K562 (cell line): Measurements from ENCODE around the gene AQR. TPM values are rescaled to one million over a fixed set of nuclear protein-coding genes. Genes with fewer than 3 reads are reported as not detected.

Experiments used
- HBP1 ChIP-seq: fragments of 450-650 bp; formaldehyde crosslinking; IDR thresholded peaks from 2 replicates; pipeline ENCODE4 v1.4.0; 2022; ENCODE audit warnings: missing genetic modification characterization
- MAFG ChIP-seq: fragments of 450-650 bp; conservative IDR thresholded peaks from 2 replicates; pipeline ENCODE4 v1.6.1; 2016; ENCODE audit warnings: missing genetic modification characterization, missing compliant biosample characterization
- MGA ChIP-seq: fragments of 450-650 bp; IDR thresholded peaks from 2 replicates; pipeline ENCODE4 v1.6.1; 2016; ENCODE audit warnings: mild to moderate bottlenecking, moderate library complexity
- ZBTB11 ChIP-seq, 3 experiments: fragments of 200-800 bp in 1 of 3; fragments of 250-450 bp in 1 of 3; fragments of 450-650 bp in 1 of 3; sonication (Bioruptor Pico) in 1 of 3; sonication (Bioruptor generic) in 1 of 3; formaldehyde crosslinking in 1 of 3; IDR thresholded peaks; 2 replicates each; pipeline versions ENCODE4 v1.6.1 to v1.8.0; 2016 to 2022; ENCODE audit warnings: mild to moderate bottlenecking in 2 of 3, missing genetic modification characterization in 2 of 3, missing compliant biosample characterization in 1 of 3, moderate library complexity in 1 of 3
- ZNF140 ChIP-seq: fragments of 250-450 bp; sonication (Bioruptor Pico); IDR thresholded peaks from 2 replicates; pipeline ENCODE4 v1.8.0; 2021; ENCODE audit warnings: moderate library complexity, mild to moderate bottlenecking, inconsistent platforms
- ZNF23 ChIP-seq: fragments of 250-450 bp; sonication (Bioruptor Pico); IDR thresholded peaks from 2 replicates; pipeline ENCODE4 v1.4.0; 2020; ENCODE audit warnings: mild to moderate bottlenecking
- ZZZ3 ChIP-seq: fragments of 450-650 bp; IDR thresholded peaks from 2 replicates; pipeline ENCODE4 v1.6.1; 2016; ENCODE audit warnings: antibody characterized with exemption, mild to moderate bottlenecking, moderate library complexity
- polyA plus RNA-seq, 8 experiments: library from polyadenylated mRNA; depleted of rRNA in 4 of 8; stranded (reverse) in 5 of 8; unstranded in 3 of 8; fragments of >200 nt; fragmentation: Nextera tagmentation in 2 of 8; fragmentation: Illumina TruSeq in 1 of 8; extraction: Ambion mirVana in 2 of 8; extraction: Trizol in 1 of 8; gene quantifications; 2 replicates each; pipeline versions ENCODE4 v1.2.1 to v1.2.3, GENCODE V29; 2011 to 2014; ENCODE audit warnings: inconsistent platforms in 1 of 8, missing spikeins in 1 of 8
- total RNA-seq, 7 experiments: library from RNA; depleted of rRNA in 6 of 7; stranded (reverse); fragments of >200 nt in 6 of 7; fragmentation: Illumina TruSeq in 2 of 7; extraction: Trizol in 2 of 7; gene quantifications; 2 replicates each; pipeline versions ENCODE4 v1.2.1 to v1.2.3, GENCODE V29; 2011 to 2021; ENCODE audit warnings: low replicate concordance in 1 of 7
- TF ChIP-seq, protein P1 (sequence below): fragments of 450-650 bp; conservative IDR thresholded peaks from 2 replicates; pipeline ENCODE4 v1.6.1; 2016; ENCODE audit warnings: missing genetic modification characterization, low read depth, mild to moderate bottlenecking, control low read depth, missing compliant biosample characterization

AQR gene
- total and polyA plus RNA-seq, 9 of the 15 experiments (the other 6 are each of a cell fraction or from before 2014, with no cell fraction given) = 22.0 to 62.9 (median 39.3) TPM

DNA sequence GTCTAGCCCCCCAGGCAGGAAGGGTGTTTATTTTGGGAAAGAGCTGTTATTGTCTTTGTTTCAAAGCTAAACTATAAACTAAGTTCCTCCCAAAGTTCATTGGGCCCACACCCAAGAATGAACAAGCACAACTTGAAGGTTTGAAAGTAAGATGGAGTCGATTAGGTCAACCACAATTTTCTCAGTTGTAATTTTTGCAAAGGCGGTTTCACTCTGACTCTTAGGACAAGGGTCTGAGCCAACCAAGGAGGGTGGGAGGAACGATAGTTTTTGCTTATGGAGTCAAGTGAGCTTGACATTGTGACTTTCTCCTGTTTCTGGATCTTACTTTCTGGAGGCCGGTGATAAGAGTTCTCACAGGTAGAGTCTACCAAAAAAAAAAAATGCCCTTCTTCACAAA, 24.3 kb upstream of the AQR start (continued):
- TF ChIP-seq MGA (no peak), HBP1 (CRISPR knock-in tag) (peak; percentile 69; the same call in 1 of the 2 replicates), ZBTB11 (CRISPR knock-in tag; IDR thresholded peaks at IDR 0.05) (peak in 1 of 3 experiments; percentile 63; a peak in 1 of 6 replicates), ZZZ3 (no peak), MAFG (0 out of 2 replicates have a peak, but pooled peaks have one; percentile 4), ZNF23 (CRISPR knock-in tag) (0 out of 2 replicates have a peak, but pooled peaks have one; percentile 29), ZNF140 (CRISPR knock-in tag) (peak; percentile 82; the same call in 1 of the 2 replicates)
- TF ChIP-seq, protein P1, sequence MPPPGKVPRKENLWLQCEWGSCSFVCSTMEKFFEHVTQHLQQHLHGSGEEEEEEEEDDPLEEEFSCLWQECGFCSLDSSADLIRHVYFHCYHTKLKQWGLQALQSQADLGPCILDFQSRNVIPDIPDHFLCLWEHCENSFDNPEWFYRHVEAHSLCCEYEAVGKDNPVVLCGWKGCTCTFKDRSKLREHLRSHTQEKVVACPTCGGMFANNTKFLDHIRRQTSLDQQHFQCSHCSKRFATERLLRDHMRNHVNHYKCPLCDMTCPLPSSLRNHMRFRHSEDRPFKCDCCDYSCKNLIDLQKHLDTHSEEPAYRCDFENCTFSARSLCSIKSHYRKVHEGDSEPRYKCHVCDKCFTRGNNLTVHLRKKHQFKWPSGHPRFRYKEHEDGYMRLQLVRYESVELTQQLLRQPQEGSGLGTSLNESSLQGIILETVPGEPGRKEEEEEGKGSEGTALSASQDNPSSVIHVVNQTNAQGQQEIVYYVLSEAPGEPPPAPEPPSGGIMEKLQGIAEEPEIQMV (tag) = peak; percentile 74
